Activated CD4-positive, alpha-beta T cell treated with anti-CD3 and anti-CD28 coated beads, Interleukin-2, amount 50 U/mL, for 48 hours (primary cell): ENCODE data around the gene TSR2.

Experiments
- DNase-seq, 2 experiments: peaks; one replicate each; pipeline ENCODE4 v3.0.0-alpha.2; 2020

Gene TSR2

DNA sequence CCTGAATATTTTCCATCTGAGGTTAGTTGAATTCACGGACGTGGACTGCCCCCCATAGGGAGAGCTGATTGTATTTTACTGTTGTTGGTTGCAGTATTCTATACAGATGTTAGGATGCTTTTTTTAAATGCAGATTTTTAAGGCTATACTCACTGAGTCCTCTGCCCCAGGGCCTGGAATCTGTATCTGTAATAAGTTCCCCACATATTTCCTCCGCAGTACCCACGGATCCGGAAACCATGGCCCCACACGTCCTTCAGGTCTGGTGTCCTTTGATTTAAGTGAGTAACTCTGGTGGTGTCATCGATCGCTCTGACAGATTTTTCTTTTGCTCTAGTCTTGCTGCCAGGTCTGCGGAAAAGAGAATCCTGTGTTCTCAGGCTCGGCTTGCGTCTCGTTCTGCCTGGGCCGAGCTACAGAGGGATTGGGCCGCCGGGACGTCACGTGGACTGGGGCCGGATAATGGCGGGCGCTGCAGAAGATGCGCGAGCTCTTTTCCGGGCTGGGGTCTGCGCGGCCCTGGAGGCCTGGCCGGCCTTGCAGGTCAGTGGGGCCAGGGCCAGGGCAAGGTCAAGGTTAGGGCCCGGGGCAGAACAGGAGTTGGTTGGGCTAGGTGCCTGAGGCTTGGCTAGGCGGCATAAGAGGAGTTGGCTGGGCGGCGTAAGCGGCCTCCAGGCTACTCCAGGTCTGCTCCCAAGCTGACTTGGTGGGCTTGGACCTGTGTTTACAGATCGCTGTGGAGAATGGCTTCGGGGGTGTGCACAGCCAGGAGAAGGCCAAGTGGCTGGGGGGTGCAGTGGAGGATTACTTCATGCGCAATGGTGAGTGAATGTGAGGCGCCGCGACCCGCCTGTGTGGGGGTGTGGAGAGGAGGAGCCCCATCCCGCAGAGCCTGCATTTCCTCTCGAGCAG is at the start of gene TSR2:
TSR2 (plus strand) TSS at position 445 of the 912 bp plus-strand sequence; CDS start at position 463, 18 bp downstream.
- peak; percentile 68 to 77 for DNase-seq

- no peak for DNase-seq
These were observed 43.1 kb upstream of the TSR2 start for GRCh38 chrX:54397113-54397512.

DNA sequence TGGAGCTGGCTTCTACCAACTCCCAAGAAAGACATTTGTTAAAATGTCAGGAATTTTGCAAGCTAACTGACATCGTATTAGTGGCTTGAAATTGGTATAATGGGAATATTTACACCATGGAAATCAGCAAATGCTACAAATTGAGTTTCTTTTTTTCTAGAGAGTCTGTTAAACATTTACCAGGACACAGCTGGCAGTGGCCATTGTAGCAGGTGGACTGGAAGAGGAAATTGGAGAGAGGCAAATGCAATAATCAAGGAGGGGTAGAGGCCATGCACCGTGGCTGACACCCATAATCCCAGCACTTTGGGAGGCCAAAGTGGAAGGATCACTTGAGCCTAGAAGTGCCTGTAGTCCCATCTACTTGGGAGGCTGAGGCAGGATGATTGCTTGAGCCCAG is 32.9 kb upstream of the TSR2 start:
- no peak for DNase-seq

GRCh38 chrX:54411732-54412131 is 28.5 kb upstream of the TSR2 start:
- DNase-seq, result no peak

DNA sequence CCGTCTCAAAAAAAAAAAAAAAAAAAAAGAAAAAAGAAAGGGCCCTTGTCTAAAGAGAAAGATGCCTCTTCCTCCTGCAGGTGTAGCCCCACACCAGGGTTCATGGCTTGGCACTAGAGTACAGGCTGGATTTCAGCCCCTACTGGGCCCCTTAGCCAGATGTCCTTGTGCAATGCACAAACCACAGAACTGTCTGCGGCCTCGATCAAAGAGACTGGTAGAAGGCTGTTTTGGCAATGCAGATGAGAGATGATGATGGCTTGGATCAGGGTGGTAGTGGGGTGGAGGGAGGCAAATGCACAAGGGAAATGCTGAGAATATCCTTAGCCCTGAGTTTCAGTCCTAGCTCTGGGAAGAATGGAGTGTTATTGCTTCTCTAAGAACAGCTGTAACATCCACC is 26.5 kb upstream of the TSR2 start:
- no peak for DNase-seq

GRCh38 chrX:54415534-54416350 is 24.5 kb upstream of the TSR2 start:
- no peak for DNase-seq

- no peak for DNase-seq
These were observed 23.2 kb upstream of the TSR2 start for GRCh38 chrX:54416965-54417364.

GRCh38 chrX:54419559-54420302 is 20.5 kb upstream of the TSR2 start:
- DNase-seq, result no peak

DNA sequence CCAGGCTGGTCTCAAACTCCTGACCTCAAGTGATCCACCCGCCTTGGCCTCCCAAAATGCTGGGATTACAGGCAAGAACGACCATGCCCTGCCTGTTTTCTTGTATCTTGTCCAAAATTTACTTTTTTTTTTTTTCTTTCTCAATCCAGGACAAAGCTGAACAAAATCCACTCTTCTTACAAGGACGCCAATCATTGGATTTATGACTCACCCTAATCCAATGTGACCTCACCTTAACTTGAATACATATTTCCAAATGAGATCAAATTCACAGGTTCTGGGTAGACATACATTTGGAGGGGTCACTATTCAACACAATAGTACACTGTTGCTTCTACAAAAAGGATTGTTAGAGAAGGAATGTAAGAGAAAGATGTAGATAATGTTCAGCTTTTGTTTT is 18.0 kb upstream of the TSR2 start:
- DNase-seq, result no peak

GRCh38 chrX:54423161-54423888 is 16.9 kb upstream of the TSR2 start:
- DNase-seq, result peak in 1 of 2 experiments; percentile 6

DNA sequence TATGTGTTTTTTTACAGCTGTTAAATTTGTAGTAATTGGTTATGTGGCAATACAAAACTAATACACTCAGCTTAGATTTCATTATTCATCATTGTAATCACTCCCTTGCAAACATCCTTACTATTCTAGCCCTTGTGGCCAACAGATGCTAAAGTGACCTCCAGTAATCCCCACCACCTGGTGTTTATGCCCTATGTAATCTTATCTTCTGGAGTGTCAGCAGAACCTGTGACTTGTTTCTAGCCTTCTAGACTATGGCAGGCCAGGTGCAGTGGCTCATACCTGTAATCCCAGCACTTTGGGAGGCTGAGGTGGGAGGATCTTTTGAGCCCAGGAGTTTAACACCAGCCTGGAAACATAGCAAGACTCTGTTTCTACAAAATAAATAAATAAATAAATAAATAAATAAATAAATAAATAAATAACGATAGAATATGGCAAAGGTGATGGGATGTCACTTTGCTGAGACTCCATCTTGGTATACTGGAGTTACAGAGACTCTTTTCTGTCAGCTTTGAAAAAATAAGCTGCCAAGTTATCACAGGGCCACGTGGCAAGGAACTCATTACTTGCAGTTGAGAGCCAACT is 12.3 kb upstream of the TSR2 start:
- DNase-seq, result no peak

DNA sequence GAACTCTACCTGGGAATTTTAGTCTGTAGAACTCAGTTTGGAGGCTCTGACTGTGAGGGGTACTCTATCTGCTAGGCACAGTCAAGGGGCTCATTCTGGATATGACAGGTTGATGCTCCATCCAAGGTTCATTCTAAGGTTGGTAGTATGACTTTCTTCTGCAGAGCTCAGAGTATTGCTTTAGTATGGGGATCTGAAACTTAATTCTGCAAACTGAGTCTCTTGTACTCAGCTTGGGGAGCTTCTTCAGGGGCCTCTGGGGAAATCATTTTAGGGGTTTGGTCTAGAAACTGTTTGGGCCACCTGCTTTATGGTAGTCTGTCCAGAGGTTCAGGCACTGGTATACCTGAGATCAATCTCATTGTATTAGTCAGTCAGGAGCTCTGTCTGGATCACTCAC is 9.7 kb upstream of the TSR2 start:
- no peak for DNase-seq

GRCh38 chrX:54435121-54435520 is 5.1 kb upstream of the TSR2 start:
- DNase-seq, result no peak

DNA sequence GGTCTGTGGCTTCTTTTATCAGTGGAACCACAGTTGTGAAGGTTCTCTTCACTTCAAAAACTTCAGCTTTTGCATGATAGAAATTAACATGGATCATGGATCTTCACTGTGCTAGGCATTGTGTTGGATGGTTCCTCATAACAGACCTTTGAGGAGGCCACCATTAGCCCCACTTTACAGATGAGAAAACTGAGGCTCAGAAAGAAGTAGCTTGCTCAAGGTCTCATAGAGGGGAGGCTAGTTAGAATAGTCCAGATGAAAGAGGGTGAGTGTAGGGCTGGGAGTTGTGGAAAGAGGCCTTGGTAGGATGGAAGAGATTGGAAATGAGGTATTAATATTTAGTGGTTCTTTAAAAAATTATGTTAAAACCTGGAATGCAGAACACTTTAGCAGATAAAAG is 2.6 kb downstream of the TSR2 start:
- no peak for DNase-seq

GRCh38 chrX:54444752-54445151 is 4.5 kb downstream of the TSR2 start:
- DNase-seq, result no peak

- no peak for DNase-seq
These were observed 5.9 kb downstream of the TSR2 start for GRCh38 chrX:54446084-54446483.

- no peak for DNase-seq
These were observed 7.3 kb downstream of the TSR2 start for GRCh38 chrX:54447461-54447860.

DNA sequence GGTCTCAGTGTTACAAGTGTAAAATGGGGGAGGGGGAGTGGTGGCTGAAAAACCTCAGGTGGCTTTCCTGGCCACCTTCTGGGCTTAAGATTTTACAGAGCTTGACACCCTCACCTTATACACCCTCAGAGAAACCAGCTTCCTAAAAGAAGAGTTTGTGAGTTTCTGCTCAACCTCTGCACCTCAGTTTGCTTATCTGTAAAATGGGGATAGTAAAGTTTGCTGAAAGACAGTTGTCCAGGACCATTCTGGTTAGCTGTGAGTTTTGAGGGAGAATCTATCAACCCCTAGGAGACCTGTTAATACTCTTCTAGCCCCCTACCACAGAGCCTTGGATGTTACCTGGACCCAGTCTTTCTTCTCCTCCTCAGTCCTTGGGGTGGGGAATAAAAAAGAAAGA is 9.7 kb downstream of the TSR2 start:
- DNase-seq, result no peak

DNA sequence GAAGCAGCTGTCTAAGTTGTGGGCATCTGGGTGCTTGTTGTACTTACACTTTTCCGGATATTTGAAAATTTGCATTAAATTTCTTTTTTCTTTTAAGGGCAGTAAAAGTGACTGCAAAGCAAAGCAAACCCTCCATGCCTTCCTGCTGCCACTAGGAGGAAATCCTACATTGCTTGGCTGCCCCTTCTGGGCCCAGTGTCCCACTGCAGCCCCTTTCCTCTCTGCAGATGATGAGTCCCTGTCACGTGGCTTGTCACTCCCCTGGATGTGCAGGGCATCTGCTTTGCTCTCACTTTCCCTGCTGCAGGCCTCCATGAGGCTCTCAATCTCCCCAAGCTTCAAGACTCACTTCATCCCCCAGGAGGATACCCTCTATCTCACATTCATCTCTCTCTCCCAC is 12.7 kb downstream of the TSR2 start:
- DNase-seq, result no peak

GRCh38 chrX:54470054-54470760 is 30.0 kb downstream of the TSR2 start:
- no peak for DNase-seq
